Tibial artery (tissue), 4 donors: ENCODE data around the gene CD52.

Source experiments
- DNase-seq, 2 donors: peaks; one replicate each; pipeline ENCODE4 v3.0.0-alpha.2; 2019
- H3K27ac ChIP-seq, 2 donors: fragments of 200-600 bp; sonication (generic) in 1 of 2; 1 replicate in 1 of 2; 2 replicates in 1 of 2; pipeline ENCODE4 v1.5.1; 2018 to 2019; ENCODE audit warnings: mild to moderate bottlenecking in 1 of 2
- H3K27me3 ChIP-seq, 2 donors: fragments of 200-600 bp; sonication (generic) in 1 of 2; one replicate each; pipeline versions ENCODE4 v1.5.1 to v1.6.0; 2016 to 2019
- H3K36me3 ChIP-seq, 3 donors: fragments of 200-600 bp; sonication (generic) in 2 of 3; one replicate each; pipeline ENCODE4 v1.5.1; 2016 to 2019; ENCODE audit warnings: mild to moderate bottlenecking in 2 of 3
- H3K4me1 ChIP-seq, 4 donors: fragments of 200-600 bp; sonication (generic) in 2 of 4; 1 replicate in 3 of 4; 2 replicates in 1 of 4; pipeline ENCODE4 v1.5.1; 2016 to 2019
- H3K4me3 ChIP-seq, 2 donors: fragments of 200-600 bp; sonication (generic) in 1 of 2; 1 replicate in 1 of 2; 2 replicates in 1 of 2; pipeline ENCODE4 v1.5.1; 2018 to 2019; ENCODE audit warnings: mild to moderate bottlenecking in 2 of 2
- H3K9me3 ChIP-seq, 3 donors: fragments of 200-600 bp; sonication (generic) in 1 of 3; one replicate each; pipeline ENCODE4 v1.5.1; 2016 to 2019
- intact Hi-C: fragments of 100-400 bp; cut with DNase I; formaldehyde crosslinking; loops from one replicate; pipeline ENCODE4 v1.15.0; 2023; ENCODE audit warnings: low total_unique reads
- TF ChIP-seq, protein P1 (sequence below), 2 experiments: fragments of 200-600 bp in 1 of 2; fragments of 450-650 bp in 1 of 2; IDR thresholded peaks; one replicate each; pipeline ENCODE4 v1.5.1; 2017 to 2019; ENCODE audit warnings: antibody characterized with exemption in 2 of 2, mild to moderate bottlenecking in 1 of 2, moderate library complexity in 1 of 2

The CD52 gene

GRCh38 chr1:26285366-26286063 is 32.2 kb upstream of the CD52 start:
- H3K36me3 ChIP-seq: no peaks in the 10 kb centered on the region
- no peaks in the 10 kb centered on the region for H3K9me3 ChIP-seq
- H3K4me3 ChIP-seq: no peak overlapping the region
- intact Hi-C loops: no loop called here
- H3K27ac ChIP-seq: peak overlapping the region in 1 of 2 donors; percentile 5
- no peaks in the 10 kb centered on the region for H3K27me3 ChIP-seq
- H3K4me1 ChIP-seq: peaks cover 0 to 49% (median 36%) of the 10 kb centered on the region in 4 donors
- DNase-seq: no peak
- TF ChIP-seq, protein P1, sequence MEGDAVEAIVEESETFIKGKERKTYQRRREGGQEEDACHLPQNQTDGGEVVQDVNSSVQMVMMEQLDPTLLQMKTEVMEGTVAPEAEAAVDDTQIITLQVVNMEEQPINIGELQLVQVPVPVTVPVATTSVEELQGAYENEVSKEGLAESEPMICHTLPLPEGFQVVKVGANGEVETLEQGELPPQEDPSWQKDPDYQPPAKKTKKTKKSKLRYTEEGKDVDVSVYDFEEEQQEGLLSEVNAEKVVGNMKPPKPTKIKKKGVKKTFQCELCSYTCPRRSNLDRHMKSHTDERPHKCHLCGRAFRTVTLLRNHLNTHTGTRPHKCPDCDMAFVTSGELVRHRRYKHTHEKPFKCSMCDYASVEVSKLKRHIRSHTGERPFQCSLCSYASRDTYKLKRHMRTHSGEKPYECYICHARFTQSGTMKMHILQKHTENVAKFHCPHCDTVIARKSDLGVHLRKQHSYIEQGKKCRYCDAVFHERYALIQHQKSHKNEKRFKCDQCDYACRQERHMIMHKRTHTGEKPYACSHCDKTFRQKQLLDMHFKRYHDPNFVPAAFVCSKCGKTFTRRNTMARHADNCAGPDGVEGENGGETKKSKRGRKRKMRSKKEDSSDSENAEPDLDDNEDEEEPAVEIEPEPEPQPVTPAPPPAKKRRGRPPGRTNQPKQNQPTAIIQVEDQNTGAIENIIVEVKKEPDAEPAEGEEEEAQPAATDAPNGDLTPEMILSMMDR (IDR thresholded peaks at IDR 0.05): no peak

DNA sequence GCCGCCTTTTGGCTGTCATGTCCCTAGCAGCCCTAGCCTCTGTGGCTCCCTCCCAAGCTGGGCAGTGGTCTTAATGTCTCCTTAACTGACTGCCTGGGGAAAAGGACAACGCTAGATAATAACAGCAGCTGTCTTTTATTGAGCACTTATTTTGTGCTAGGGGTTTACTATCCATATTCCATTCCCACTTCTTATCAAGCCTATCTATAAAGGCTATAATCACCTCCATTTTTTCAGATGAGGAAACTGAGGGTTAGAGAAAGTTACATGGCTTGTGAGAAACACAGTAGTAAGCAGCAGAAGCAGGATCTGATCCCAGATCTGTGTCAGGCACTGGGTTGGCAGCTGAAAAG is 31.7 kb upstream of the CD52 start:
- DNase-seq: no peak
- intact Hi-C loops: no loop called here
- Histone ChIP-seq H3K27me3 (no peaks in the 10 kb centered on the region), H3K36me3 (no peaks in the 10 kb centered on the region), H3K27ac (no peak overlapping the region), H3K9me3 (no peaks in the 10 kb centered on the region), H3K4me3 (no peak overlapping the region), H3K4me1 (peaks cover 0 to 43% (median 31%) of the 10 kb centered on the region in 4 donors)
- TF ChIP-seq, protein P1 (IDR thresholded peaks at IDR 0.05): no peak

DNA sequence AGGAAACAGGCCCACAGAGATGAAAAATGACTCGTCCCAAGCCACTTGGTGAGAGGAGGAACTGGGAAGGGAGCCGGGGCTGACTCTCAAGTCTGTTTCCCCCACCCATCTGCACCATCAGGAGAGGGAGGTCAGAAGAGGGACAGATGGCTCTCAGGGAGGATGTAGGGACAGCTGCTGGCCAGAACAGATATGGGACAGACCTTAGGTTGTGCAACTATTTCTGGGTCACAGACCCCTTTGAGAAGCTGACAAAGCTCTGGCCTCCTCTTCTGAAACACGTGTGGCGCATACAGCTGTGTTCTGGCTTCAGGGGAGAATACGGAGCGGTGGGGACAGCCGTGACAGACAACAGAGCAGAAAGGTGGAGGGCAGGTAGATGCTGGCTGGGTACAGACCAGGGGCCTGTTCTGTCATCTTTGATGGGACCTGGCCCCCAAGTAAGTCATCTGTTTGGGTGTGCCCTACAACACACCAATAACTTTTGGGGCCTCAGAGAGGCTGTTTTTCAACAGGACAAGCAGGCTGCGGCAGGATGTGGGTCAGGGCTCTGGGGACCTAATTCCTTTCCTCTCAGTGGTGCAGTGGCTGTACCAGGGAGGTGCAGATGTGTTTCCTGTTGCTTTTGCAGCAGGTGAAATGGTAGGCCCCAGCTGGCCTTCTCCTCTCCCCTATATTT is 30.6 kb upstream of the CD52 start:
- no peak overlapping the region for H3K4me3 ChIP-seq
- intact Hi-C loops: no loop called here
- no peaks in the 10 kb centered on the region for H3K27me3 ChIP-seq
- TF ChIP-seq, protein P1 (IDR thresholded peaks at IDR 0.05): no peak
- H3K36me3 ChIP-seq: no peaks in the 10 kb centered on the region
- peaks cover 0 to 32% (median 20%) of the 10 kb centered on the region in 4 donors for H3K4me1 ChIP-seq
- peak in 1 of 2 donors; percentile 52 for DNase-seq
- H3K9me3 ChIP-seq: no peaks in the 10 kb centered on the region
- H3K27ac ChIP-seq: no peak overlapping the region

GRCh38 chr1:26287811-26288210 is 29.9 kb upstream of the CD52 start:
- TF ChIP-seq, protein P1 (IDR thresholded peaks at IDR 0.05): no peak
- intact Hi-C loops: no loop called here
- H3K27ac ChIP-seq: no peak overlapping the region
- H3K4me3 ChIP-seq: no peak overlapping the region
- no peak for DNase-seq
- peaks cover 0 to 26% (median 18%) of the 10 kb centered on the region in 4 donors for H3K4me1 ChIP-seq
- no peaks in the 10 kb centered on the region for H3K27me3 ChIP-seq
- H3K36me3 ChIP-seq: no peaks in the 10 kb centered on the region
- H3K9me3 ChIP-seq: no peaks in the 10 kb centered on the region

DNA sequence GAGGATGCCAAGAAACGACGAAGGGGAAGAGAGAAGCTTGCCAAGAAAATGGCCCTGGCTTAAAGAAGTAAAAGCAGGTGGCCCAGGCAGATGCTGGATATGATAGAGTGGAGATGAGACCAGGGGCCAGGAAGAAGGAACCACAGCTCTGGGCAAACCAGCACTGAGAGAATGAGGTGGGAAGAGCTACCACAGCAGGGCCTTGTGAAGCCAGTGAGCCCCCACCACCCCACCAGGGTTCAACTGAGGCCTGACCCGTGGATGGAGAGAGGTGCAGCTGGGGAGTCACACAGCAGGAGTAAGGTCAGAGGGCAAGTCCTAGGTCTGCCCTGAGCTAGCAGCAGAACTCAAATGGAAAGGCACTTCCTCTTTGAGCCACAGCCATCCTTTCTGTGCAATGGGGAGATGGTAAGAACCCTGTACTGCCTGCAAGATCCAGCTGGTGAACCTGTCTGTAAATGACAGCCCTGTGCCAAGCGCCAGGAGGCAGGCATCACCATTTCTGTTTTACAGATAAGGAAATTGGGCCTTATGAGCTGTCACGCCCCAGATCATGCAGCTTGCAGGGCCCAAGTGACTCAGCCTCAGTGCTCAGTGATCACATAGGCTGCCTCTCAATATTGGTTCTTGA is 29.3 kb upstream of the CD52 start:
- H3K4me3 ChIP-seq: no peak overlapping the region
- H3K27me3 ChIP-seq: no peaks in the 10 kb centered on the region
- TF ChIP-seq, protein P1 (IDR thresholded peaks at IDR 0.05): no peak
- DNase-seq: no peak
- no peaks in the 10 kb centered on the region for H3K36me3 ChIP-seq
- intact Hi-C loops: no loop called here
- H3K27ac ChIP-seq: no peak overlapping the region
- H3K9me3 ChIP-seq: no peaks in the 10 kb centered on the region
- H3K4me1 ChIP-seq: peaks cover 0 to 21% (median 16%) of the 10 kb centered on the region in 4 donors
